ENCODE measurements around the gene EFCAB5. TPM values are rescaled to one million over a fixed set of nuclear protein-coding genes. Genes with fewer than 3 reads are reported as not detected.

The EFCAB5 gene
- total and polyA plus RNA-seq, 2 of the 13 experiments (the other 11 are each of a cell fraction or from before 2014, with no cell fraction given) = 0.15 TPM; not detected in 1

DNA sequence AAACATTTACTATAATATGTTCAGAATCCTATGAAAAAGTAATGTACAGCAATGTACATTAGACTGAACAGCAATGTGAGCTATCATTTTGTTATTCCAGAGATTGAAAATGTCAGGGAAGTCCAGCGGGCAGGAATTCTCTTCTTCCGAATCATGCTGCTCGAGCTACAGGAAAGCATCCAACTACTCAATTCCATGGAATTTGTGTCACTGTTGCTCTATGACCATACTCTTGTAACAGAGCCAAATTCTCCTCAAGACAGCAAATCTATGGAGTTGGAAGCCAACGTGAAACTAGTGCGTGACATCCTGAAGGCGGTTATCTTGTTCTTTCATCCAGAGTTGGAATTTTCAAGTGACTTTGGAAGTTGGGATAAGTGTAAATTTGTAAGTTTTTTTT lies 150.3 kb downstream of the EFCAB5 start:
- no TSS peak for BruUV-seq (replicated peaks)
- H3K36me3 ChIP-seq (replicated peaks in 1 of 2; ENCODE audit: control insufficient read depth in 1 of 2, insufficient read depth in 2 of 2, low read length in 2 of 2) = no peaks in the 10 kb centered on the region
- FAIRE-seq (no peak), DNase-seq (ENCODE audit: low spot score) (no peak), ATAC-seq (no peak)
- no peaks in the 10 kb centered on the region for H3K9me3 ChIP-seq (ENCODE audit: low read length)
- H3K27ac ChIP-seq (ENCODE audit: extremely low read length, insufficient read depth, low read length) = no peak overlapping the region
- H3K4me1 ChIP-seq (ENCODE audit: insufficient read depth, low read length) = peaks cover 10% of the 10 kb centered on the region
- no peaks in the 10 kb centered on the region for H4K20me1 ChIP-seq (ENCODE audit: insufficient read depth, low read length)
- CTCF ChIA-PET (ENCODE audit: low intra/inter-chr PET ratio, low total read pairs) = interaction anchor here (3.5 kb wide), 1 partner anchor 65 kb away, joined by 20 read pairs; no protein-coding TSS in a partner anchor
- peaks cover 0 to 23% of the 10 kb centered on the region in 2 experiments; a peak in 2 of 5 replicates for H3K27me3 ChIP-seq (ENCODE audit: control insufficient read depth in 1 of 2, insufficient read depth in 2 of 2, low read length in 2 of 2)
- intact Hi-C loops (cut with micrococcal nuclease; ENCODE audit: unreplicated experiment) (loop anchor here (10.0 kb wide), 2 partner anchors 157 to 287 kb away; partner anchors contain the start of gene SSH2), in situ Hi-C loops (cut with HindIII; ENCODE audit: extremely low pct_ligation_motif_present, low pct_unique_long_range_greater_than_20kb) (no loop called here)
- POLR2A ChIA-PET = no interaction called here
- H3K9ac ChIP-seq (ENCODE audit: insufficient read depth, low read depth, low read length) = no peak overlapping the region
- WGBS (ENCODE audit: low lambda C conversion rate) = 52% methylated on average over 6 of the region's 6 CpGs
- H3K4me2 ChIP-seq (ENCODE audit: low read depth, low read length) = no peak overlapping the region
- no peaks in the 10 kb centered on the region for H3K79me2 ChIP-seq (ENCODE audit: insufficient read depth, low read length)
- no peak overlapping the region for H3K4me3 ChIP-seq (replicated peaks in 1 of 3; ENCODE audit: insufficient read depth in 1 of 3, low read depth in 2 of 3, low read length in 3 of 3)
- H2AFZ ChIP-seq (ENCODE audit: low read length) = no peak overlapping the region
- TF ChIP-seq SNRNP70 (IDR thresholded peaks at IDR 0.05; ENCODE audit: low read depth, low read length) (no peak), KLF9 (CRISPR knock-in tag; IDR thresholded peaks at IDR 0.05; ENCODE audit: low read depth) (no peak), TMF1 (CRISPR knock-in tag; IDR thresholded peaks at IDR 0.05; ENCODE audit: low read depth) (no peak), ZNF20 (CRISPR knock-in tag; IDR thresholded peaks at IDR 0.05) (no peak), ZNF333 (CRISPR knock-in tag; IDR thresholded peaks at IDR 0.05; ENCODE audit: borderline replicate concordance) (no peak), FOXP1 (IDR thresholded peaks at IDR 0.05) (no peak), FOXP1 (CRISPR knock-in tag; IDR thresholded peaks at IDR 0.05) (no peak), ZNF17 (CRISPR knock-in tag; IDR thresholded peaks at IDR 0.05) (no peak), CBX5 (CRISPR knock-in tag; IDR thresholded peaks at IDR 0.05; ENCODE audit: borderline replicate concordance) (no peak), BRCA1 (CRISPR knock-in tag; IDR thresholded peaks at IDR 0.05) (no peak)
- TF ChIP-seq, protein P1, sequence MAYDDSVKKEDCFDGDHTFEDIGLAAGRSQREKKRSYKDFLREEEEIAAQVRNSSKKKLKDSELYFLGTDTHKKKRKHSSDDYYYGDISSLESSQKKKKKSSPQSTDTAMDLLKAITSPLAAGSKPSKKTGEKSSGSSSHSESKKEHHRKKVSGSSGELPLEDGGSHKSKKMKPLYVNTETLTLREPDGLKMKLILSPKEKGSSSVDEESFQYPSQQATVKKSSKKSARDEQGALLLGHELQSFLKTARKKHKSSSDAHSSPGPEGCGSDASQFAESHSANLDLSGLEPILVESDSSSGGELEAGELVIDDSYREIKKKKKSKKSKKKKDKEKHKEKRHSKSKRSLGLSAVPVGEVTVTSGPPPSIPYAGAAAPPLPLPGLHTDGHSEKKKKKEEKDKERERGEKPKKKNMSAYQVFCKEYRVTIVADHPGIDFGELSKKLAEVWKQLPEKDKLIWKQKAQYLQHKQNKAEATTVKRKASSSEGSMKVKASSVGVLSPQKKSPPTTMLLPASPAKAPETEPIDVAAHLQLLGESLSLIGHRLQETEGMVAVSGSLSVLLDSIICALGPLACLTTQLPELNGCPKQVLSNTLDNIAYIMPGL (CRISPR knock-in tag; IDR thresholded peaks at IDR 0.05; ENCODE audit: borderline replicate concordance in 1 of 2, low read depth in 1 of 2) = no peak
- TF ChIP-seq, protein P2, sequence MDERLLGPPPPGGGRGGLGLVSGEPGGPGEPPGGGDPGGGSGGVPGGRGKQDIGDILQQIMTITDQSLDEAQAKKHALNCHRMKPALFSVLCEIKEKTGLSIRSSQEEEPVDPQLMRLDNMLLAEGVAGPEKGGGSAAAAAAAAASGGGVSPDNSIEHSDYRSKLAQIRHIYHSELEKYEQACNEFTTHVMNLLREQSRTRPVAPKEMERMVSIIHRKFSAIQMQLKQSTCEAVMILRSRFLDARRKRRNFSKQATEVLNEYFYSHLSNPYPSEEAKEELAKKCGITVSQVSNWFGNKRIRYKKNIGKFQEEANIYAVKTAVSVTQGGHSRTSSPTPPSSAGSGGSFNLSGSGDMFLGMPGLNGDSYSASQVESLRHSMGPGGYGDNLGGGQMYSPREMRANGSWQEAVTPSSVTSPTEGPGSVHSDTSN (CRISPR knock-in tag; IDR thresholded peaks at IDR 0.05) = no peak
- TF ChIP-seq, protein P3, sequence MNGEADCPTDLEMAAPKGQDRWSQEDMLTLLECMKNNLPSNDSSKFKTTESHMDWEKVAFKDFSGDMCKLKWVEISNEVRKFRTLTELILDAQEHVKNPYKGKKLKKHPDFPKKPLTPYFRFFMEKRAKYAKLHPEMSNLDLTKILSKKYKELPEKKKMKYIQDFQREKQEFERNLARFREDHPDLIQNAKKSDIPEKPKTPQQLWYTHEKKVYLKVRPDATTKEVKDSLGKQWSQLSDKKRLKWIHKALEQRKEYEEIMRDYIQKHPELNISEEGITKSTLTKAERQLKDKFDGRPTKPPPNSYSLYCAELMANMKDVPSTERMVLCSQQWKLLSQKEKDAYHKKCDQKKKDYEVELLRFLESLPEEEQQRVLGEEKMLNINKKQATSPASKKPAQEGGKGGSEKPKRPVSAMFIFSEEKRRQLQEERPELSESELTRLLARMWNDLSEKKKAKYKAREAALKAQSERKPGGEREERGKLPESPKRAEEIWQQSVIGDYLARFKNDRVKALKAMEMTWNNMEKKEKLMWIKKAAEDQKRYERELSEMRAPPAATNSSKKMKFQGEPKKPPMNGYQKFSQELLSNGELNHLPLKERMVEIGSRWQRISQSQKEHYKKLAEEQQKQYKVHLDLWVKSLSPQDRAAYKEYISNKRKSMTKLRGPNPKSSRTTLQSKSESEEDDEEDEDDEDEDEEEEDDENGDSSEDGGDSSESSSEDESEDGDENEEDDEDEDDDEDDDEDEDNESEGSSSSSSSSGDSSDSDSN (CRISPR knock-in tag; IDR thresholded peaks at IDR 0.05) = no peak
- TF ChIP-seq, protein P4, sequence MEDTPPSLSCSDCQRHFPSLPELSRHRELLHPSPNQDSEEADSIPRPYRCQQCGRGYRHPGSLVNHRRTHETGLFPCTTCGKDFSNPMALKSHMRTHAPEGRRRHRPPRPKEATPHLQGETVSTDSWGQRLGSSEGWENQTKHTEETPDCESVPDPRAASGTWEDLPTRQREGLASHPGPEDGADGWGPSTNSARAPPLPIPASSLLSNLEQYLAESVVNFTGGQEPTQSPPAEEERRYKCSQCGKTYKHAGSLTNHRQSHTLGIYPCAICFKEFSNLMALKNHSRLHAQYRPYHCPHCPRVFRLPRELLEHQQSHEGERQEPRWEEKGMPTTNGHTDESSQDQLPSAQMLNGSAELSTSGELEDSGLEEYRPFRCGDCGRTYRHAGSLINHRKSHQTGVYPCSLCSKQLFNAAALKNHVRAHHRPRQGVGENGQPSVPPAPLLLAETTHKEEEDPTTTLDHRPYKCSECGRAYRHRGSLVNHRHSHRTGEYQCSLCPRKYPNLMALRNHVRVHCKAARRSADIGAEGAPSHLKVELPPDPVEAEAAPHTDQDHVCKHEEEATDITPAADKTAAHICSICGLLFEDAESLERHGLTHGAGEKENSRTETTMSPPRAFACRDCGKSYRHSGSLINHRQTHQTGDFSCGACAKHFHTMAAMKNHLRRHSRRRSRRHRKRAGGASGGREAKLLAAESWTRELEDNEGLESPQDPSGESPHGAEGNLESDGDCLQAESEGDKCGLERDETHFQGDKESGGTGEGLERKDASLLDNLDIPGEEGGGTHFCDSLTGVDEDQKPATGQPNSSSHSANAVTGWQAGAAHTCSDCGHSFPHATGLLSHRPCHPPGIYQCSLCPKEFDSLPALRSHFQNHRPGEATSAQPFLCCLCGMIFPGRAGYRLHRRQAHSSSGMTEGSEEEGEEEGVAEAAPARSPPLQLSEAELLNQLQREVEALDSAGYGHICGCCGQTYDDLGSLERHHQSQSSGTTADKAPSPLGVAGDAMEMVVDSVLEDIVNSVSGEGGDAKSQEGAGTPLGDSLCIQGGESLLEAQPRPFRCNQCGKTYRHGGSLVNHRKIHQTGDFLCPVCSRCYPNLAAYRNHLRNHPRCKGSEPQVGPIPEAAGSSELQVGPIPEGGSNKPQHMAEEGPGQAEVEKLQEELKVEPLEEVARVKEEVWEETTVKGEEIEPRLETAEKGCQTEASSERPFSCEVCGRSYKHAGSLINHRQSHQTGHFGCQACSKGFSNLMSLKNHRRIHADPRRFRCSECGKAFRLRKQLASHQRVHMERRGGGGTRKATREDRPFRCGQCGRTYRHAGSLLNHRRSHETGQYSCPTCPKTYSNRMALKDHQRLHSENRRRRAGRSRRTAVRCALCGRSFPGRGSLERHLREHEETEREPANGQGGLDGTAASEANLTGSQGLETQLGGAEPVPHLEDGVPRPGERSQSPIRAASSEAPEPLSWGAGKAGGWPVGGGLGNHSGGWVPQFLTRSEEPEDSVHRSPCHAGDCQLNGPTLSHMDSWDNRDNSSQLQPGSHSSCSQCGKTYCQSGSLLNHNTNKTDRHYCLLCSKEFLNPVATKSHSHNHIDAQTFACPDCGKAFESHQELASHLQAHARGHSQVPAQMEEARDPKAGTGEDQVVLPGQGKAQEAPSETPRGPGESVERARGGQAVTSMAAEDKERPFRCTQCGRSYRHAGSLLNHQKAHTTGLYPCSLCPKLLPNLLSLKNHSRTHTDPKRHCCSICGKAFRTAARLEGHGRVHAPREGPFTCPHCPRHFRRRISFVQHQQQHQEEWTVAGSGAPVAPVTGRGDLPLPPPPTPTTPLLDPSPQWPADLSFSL (CRISPR knock-in tag; IDR thresholded peaks at IDR 0.05) = no peak
